CMK (cell line): ENCODE measurements around the gene DIP2C.
"Not testable (repeated sequence)": the region's sequence is repeated elsewhere in the genome, so short reads cannot be mapped to it uniquely, and the experiment has no call there.

Experiments used
- DNase-seq: peaks from one replicate; pipeline ENCODE4 v3.0.0-alpha.2; 2010; ENCODE audit warnings: low read depth

Gene DIP2C

GRCh38 chr10:277963-278362, 411.5 kb downstream of the DIP2C start:
- DNase-seq: no peak

DNA sequence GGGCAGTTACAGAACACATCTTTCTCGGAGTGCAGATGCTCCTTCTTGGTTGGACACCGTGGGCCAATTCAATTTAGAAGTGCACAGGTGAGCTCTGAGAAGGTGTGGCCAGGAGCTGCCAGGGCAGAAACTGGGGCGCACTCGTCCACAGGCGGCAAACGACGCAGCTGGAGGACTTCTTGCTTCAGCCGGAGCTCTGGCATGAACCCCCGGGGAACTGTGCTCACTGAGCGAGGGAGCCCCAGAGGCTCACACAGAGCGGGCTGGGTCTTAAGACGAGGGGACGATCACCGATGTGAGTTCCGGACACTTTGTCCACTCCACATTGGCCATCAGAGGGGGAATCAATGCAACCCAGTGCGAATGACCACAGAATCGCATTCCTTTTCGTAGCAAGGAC, 413.8 kb downstream of the DIP2C start:
- no peak for DNase-seq

GRCh38 chr10:274866-275265, 414.6 kb downstream of the DIP2C start:
- DNase-seq: no peak

- DNase-seq: no peak
Measured at GRCh38 chr10:273088-273487, 416.4 kb downstream of the DIP2C start.

DNA sequence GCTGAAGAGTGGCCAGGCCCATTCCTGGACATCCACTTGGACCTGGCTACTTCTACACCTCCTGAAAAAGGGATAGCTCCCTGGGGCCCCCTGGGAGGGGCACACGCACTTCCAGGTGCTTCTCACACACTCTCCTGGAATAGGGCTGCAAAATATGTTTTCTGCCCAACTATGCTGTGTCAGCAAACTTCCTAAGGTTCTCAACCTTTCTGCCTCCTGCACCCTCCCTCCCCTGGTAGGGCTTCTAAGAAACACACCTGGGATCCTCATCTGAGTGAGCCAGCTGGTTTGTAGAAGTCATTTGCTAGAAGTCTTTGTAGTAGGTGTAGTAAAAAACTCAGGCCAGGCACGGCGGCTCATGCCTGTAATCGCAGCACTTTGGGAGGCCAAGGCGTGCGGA, 417.7 kb downstream of the DIP2C start:
- DNase-seq: no peak

- no peak for DNase-seq
Measured at GRCh38 chr10:271201-271600, 418.3 kb downstream of the DIP2C start.

GRCh38 chr10:269440-270074, 419.9 kb downstream of the DIP2C start:
- DNase-seq: no peak

DNA sequence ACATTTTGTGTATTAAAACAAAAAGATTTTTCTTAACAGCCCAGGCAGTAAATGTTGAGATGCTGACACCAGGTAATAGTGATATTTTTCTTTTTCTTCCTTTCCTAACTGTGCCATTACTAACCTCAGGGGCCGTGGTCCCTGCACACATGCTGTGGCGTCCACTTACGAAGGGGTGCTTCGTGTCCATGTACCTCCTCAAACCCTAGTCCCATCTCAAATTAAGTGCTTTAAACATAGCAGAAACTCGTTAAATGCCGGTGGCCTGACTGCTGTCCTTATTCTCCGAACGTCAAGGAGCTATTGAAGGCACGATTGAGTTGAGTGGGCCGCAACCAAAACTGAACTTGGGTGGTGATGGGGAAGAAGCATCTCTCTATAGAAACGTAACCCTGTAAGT, 421.8 kb downstream of the DIP2C start:
- DNase-seq: no peak

GRCh38 chr10:266974-267425, 422.5 kb downstream of the DIP2C start:
- no peak for DNase-seq

GRCh38 chr10:265816-266588, 423.5 kb downstream of the DIP2C start:
- DNase-seq: not testable (repeated sequence)

DNA sequence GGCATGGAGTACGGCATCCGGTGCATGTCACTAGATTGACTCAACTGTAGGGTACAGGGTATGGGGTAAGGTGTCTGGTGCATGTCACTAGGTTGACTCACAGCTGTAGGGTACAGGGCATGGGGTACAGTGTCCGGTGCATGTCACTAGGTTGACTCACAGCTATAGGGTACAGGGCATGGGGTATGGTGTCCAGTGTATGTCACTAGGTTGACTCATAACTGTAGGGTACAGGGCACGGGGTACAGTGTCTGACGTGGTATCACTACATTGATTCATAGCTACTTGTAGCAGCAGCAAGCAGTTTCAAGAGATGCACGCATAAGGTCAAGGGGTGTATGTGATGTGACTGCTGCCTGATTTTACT, 424.4 kb downstream of the DIP2C start:
- DNase-seq: not testable (repeated sequence)

DNA sequence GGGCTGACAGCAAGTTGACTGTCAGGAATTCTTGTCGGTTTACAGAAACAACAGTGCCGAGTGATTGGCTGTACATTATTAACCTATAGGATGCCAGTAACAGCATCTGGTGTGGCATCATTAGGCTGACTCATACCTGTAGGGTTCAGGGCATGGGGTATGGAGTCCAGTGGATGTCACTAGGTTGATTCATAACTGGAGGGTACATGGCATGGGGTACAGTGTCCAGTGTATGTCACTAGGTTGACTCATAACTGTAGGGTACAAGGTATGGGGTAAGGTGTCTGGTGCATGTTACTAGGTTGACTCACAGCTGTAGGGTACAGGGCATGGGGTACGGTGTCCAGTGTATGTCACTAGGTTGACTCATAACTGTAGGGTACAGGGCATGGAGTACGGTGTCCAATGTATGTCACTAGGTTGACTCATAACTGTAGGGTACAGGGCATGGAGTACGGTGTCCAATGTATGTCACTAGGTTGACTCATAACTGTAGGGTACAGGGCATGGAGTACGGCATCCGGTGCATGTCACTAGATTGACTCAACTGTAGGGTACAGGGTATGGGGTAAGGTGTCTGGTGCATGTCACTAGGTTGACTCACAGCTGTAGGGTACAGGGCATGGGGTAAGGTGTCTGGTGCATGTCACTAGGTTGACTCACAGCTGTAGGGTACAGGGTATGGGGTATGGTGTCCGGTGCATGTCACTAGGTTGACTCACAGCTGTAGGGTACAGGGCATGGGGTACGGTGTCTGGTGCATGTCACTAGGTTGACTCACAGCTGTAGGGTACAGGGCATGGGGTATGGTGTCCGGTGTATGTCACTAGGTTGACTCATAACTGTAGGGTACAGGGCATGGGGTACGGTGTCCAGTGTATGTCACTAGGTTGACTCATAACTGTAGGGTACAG, 425.1 kb downstream of the DIP2C start:
- not testable (repeated sequence) for DNase-seq

- DNase-seq: no peak
Measured at GRCh38 chr10:260819-261429, 428.5 kb downstream of the DIP2C start.

DNA sequence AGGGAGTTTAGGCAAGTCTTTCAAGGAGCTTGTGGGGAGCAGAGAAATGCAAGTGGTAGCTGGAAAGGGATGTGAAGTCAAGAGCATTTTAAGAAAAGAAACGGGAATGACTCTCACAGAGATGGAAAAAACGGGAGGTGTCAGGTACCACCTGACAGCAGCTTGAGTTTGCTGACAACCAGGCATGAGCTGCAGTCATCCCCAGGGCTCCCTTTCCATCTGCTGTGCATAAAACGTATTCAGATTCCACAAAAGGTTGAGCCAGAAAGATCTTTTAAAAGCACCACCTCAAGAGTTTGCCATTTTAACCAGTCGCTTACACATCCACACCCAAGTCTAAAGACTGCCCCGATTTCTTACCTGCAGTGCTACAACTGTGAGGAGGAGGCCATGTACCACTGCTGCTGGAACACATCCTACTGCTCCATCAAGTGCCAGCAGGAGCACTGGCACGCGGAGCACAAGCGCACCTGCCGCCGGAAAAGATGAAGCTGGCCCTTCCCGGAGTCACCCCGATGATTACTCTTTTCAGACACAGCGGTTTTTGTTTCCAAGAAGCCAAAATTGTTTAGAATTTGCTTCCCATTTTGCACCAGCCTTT, 437.4 kb downstream of the DIP2C start:
- DNase-seq: no peak

DNA sequence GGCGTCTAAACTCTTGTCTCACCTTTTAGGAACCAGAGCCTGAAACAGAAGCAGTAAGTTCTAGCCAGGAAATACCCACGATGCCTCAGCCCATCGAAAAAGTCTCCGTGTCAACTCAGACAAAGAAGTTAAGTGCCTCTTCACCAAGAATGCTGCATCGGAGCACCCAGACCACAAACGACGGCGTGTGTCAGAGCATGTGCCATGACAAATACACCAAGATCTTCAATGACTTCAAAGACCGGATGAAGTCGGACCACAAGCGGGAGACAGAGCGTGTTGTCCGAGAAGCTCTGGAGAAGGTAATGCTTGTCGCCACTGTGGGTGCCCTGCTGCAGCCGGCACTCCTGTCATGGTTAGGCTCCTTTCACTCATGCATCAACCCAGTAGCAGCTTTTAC, 441.2 kb downstream of the DIP2C start:
- no peak for DNase-seq

DNA sequence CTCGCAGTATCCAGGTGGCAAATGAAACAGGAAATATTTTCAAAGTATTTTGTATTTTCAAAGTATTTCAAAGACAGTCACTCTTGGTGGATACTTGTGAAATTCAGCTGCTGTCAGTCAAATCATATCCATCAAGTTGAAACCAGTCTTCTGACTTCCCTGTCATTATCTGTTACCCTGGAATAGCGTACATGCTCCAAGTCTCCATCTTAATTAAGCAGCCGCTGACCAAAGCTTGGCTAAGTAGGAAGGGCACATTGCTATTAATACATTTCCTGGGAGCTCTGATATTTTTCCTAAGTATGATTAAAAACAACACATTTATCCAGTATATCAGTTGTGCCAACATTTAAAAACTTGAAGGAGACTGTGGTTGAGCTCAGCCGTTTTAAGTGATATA, 442.0 kb downstream of the DIP2C start:
- DNase-seq: no peak

GRCh38 chr10:246431-246830, 443.0 kb downstream of the DIP2C start:
- no peak for DNase-seq

GRCh38 chr10:244227-244626, 445.2 kb downstream of the DIP2C start:
- DNase-seq: no peak

- DNase-seq: no peak
Measured at GRCh38 chr10:241966-242643, 447.4 kb downstream of the DIP2C start.

DNA sequence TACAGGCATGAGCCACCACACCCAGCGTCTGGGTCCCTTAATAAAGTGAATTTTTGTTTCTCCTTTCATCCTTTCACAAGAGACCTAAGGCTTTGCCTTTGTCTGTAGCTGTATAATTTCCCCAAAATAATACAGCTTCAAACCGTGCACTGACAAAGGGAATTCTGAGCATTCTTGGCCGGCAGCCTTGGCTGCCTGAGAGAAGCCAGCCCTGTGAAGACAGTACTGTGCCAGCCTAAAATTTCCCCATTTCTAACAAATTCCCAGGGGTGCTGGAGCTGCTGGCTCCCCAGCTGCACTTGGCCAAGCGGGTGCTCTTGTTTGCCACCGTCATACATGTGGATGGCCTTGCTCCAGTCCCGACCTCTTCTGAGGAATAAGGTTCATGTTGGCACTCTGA, 448.0 kb downstream of the DIP2C start:
- DNase-seq: no peak

- no peak for DNase-seq
Measured at GRCh38 chr10:239109-239508, 450.4 kb downstream of the DIP2C start.
